ENCODE data around the gene SFXN5.

The SFXN5 gene

DNA sequence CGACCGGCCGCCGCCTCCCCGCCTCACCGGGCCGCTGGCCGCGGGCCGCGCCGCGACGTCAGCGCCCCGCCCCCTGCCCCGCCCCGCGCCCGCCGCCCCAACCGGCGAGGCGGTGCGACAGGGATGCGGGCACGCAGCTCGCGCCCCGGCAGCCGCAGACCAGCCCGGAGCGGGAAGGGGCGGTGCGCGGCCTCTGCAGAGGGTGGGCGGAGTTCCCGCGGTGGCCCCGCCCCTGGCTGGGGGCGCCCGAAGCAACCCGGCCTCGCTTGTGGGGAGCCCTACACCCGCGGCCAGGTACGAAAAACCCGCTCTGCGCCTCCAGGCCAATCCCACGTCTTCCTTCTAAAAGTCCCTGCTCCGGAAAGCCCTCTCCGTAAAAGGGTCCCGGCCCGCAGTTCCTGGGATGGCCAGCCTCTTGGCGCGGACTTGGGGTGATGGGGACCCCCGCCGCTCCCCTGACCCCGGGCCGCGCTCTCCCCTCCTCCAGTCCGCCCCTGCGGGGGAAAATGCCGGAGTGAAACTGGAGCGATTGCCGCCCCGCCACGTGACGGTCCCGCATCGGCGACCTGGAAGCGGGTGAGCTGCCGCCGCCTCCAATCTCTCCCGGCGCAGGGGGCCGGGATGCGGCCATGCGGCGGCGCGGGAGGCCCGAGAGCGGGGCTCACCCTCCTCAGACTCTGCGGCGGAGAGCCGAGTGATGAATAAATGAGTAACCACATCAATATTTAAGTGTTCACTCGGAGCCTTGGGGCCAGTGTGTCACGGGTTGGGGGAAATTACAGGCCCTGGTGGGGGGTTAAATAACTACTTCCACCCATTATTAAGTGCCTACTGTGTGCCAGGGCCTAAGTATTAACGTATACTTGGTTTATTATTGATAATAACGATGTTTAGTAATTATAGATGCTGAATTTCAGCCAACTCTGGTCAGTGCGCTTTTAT is 41.7 kb upstream of the SFXN5 start, which contains the start of gene RAB11FIP5:
TSS of gene RAB11FIP5 (minus strand) at position 36 of the 942 bp plus-strand sequence. CDS start 171 bp downstream, outside the sequence.
- TF ChIP-seq, protein P1, sequence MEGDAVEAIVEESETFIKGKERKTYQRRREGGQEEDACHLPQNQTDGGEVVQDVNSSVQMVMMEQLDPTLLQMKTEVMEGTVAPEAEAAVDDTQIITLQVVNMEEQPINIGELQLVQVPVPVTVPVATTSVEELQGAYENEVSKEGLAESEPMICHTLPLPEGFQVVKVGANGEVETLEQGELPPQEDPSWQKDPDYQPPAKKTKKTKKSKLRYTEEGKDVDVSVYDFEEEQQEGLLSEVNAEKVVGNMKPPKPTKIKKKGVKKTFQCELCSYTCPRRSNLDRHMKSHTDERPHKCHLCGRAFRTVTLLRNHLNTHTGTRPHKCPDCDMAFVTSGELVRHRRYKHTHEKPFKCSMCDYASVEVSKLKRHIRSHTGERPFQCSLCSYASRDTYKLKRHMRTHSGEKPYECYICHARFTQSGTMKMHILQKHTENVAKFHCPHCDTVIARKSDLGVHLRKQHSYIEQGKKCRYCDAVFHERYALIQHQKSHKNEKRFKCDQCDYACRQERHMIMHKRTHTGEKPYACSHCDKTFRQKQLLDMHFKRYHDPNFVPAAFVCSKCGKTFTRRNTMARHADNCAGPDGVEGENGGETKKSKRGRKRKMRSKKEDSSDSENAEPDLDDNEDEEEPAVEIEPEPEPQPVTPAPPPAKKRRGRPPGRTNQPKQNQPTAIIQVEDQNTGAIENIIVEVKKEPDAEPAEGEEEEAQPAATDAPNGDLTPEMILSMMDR (IDR thresholded peaks at IDR 0.05; ENCODE audit: poor library complexity, severe bottlenecking) = peak; percentile 4
- peak within 1 kb of the TSS; percentile 86 for H3K4me3 ChIP-seq (ENCODE audit: severe bottlenecking)
- H3K27ac ChIP-seq (ENCODE audit: poor library complexity, severe bottlenecking) = peak within 1 kb of the TSS; percentile 82
- H3K4me1 ChIP-seq (ENCODE audit: insufficient read depth, poor library complexity, severe bottlenecking) = peaks cover 5% of the 10 kb centered on the region
- no peaks in the 10 kb centered on the region for H3K27me3 ChIP-seq (ENCODE audit: insufficient read depth, poor library complexity, severe bottlenecking)
- no peaks in the 10 kb centered on the region for H3K9me3 ChIP-seq (ENCODE audit: severe bottlenecking)
- H3K36me3 ChIP-seq (ENCODE audit: low read depth) = no peaks in the 10 kb centered on the region
- ATAC-seq (ENCODE audit: low read depth) (peak; percentile 72), DNase-seq (ENCODE audit: low spot score) (peak; percentile 75)

DNA sequence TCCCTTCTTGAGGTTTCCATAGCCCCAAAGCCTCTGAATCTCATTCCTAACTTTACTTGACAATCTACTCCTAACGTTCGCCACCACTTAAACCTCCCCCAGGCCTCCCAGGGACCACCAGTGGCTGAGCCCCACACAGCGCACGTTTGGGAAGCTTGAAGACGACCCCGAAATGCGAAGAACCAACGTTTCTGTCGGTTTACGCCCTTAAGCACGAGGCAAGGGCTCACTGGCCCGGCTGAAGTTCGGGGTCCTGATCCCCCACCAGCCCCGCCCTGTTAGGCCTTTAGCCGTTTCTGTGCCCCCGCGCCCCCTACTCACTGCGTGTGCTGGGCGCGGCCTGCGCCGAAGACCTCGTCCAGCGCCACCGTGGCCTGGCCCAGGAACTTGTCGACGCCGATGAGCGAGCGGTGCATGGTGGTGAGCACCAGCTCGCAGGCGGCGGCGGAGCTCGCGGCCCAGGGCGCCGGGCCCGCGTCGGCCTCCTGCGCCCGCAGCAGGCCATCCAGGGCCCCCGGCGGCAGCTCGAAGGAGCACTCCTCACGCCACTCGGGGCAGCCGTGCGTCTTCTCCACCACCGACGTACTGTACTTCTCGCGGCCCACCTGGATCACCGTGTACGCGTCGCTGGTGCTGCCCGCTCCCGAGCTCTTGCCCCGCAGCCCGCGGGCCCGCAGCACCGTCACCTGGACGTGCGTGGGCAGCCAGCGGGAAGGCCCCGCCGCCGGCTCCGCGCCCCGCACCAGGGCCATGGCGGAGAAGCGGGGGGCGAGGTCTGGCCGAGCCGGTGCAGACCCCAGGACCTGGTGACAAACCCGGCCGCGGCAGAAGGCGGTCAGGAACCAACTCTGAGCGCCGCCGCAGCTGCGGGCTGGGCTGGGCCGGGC is 40.8 kb upstream of the SFXN5 start:
- DNase-seq (ENCODE audit: low spot score) (no peak), ATAC-seq (ENCODE audit: low read depth) (peak; percentile 24; the same call in 2 of the 3 replicates)

DNA sequence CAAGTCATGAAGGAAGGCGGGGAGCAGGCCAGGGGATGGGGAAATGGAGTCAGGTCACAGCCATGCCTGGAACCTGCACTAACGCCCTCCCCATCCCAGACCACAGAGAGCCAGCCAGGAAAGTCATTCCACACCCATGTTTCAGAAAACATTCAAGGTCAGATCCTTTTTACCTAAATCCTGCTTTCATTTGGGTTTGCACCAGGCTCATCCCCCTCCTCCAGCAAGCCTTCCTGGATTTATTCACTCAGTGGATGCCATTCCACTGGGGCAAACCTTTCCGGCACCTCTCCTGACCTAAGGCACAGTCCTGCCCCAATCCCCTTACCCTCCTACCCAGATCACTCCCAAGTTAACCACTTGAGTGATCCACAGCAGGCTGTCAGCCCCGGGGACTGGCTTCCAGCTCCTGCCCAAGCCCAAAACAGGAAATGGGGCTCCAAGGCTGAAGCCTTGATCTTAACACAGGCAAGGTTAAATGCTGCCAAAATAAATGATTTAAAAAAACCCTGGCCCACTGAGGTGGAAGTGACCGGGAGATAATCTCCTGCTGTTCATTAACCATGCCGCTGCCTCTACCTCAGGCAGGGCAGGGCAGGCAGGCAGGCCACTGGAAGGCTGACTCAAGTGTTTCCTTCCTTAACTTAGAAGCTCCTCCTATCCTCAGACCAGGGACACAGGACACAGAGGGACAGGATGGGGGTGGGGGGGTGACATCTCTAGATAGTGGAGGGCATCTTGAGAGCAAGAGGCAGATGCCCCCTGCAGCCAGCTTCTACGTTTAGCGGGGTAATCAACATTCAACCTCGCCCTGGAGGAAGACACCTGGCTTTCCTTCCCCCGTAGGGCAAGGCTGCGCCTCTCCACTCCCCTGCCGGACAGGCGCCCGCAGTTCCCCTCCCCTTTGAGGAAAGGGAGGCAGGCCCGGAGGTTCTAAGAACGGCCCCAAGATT is 39.8 kb upstream of the SFXN5 start:
- Histone ChIP-seq H3K27me3 (ENCODE audit: insufficient read depth, poor library complexity, severe bottlenecking) (no peaks in the 10 kb centered on the region), H3K36me3 (ENCODE audit: low read depth) (no peaks in the 10 kb centered on the region), H3K4me3 (ENCODE audit: severe bottlenecking) (peak overlapping the region; percentile 86), H3K27ac (ENCODE audit: poor library complexity, severe bottlenecking) (peak overlapping the region; percentile 82), H3K9me3 (ENCODE audit: severe bottlenecking) (no peaks in the 10 kb centered on the region), H3K4me1 (ENCODE audit: insufficient read depth, poor library complexity, severe bottlenecking) (peaks cover 9% of the 10 kb centered on the region)
- ATAC-seq (ENCODE audit: low read depth) (peak; percentile 69), DNase-seq (ENCODE audit: low spot score) (no peak)
- TF ChIP-seq, protein P1 (IDR thresholded peaks at IDR 0.05; ENCODE audit: poor library complexity, severe bottlenecking) = no peak

More for the DNA sequence above, 40.8 kb upstream of the SFXN5 start:
- H3K4me3 ChIP-seq (ENCODE audit: severe bottlenecking) = peak overlapping the region; percentile 86
- H3K36me3 ChIP-seq (ENCODE audit: low read depth) = no peaks in the 10 kb centered on the region
- H3K4me1 ChIP-seq (ENCODE audit: insufficient read depth, poor library complexity, severe bottlenecking) = peaks cover 9% of the 10 kb centered on the region
- no peaks in the 10 kb centered on the region for H3K27me3 ChIP-seq (ENCODE audit: insufficient read depth, poor library complexity, severe bottlenecking)
- H3K27ac ChIP-seq (ENCODE audit: poor library complexity, severe bottlenecking) = peak overlapping the region; percentile 82
- TF ChIP-seq, protein P1 (IDR thresholded peaks at IDR 0.05; ENCODE audit: poor library complexity, severe bottlenecking) = no peak
- no peaks in the 10 kb centered on the region for H3K9me3 ChIP-seq (ENCODE audit: severe bottlenecking)

DNA sequence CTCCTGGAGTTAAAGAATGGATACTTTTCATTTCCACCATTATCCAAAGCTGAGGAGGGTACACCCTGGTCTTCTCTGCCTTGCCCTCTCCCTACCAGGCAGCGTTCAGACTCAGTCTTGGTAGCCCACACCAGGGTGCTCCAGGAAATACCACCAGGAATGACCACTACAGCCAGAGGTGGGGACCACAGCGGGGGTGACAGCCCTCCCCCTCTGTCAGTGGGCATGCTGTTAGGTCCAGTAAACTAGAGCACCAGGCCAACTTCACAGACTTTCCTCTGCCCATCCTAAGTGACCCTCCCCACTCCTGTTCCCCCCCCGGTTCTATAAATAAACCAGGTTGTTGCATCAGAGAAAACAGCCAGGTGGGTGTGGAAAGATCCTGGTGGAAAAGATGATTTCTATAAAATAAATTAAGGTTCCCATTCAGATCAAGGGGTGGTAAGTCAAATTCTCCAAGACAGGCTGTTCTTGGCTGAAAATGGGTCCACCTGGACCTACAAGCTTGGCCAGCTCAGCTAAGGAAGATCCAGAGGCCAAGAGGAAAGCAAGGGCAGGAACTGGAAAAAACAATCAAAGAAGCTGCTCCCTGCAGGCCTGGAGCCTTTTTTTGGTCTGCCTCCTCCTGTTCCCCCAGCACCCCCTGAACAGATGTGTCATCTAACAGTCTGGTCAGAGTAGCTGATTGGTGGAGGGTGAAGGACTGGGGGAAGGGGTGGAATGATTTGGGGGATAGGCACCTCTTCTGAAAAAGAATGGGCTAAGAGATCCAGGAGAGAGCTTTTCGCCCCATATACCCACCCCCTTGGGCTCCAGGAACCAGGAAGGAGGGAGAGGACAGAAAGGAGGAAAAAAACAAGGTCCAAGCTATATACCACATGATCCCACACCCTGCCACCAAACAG is 38.9 kb upstream of the SFXN5 start:
- H3K36me3 ChIP-seq (ENCODE audit: low read depth) = no peaks in the 10 kb centered on the region
- peaks cover 9% of the 10 kb centered on the region for H3K4me1 ChIP-seq (ENCODE audit: insufficient read depth, poor library complexity, severe bottlenecking)
- TF ChIP-seq, protein P1 (IDR thresholded peaks at IDR 0.05; ENCODE audit: poor library complexity, severe bottlenecking) = no peak
- H3K27ac ChIP-seq (ENCODE audit: poor library complexity, severe bottlenecking) = peak overlapping the region; percentile 82
- no peaks in the 10 kb centered on the region for H3K27me3 ChIP-seq (ENCODE audit: insufficient read depth, poor library complexity, severe bottlenecking)
- ATAC-seq (ENCODE audit: low read depth) = no peak
- DNase-seq (ENCODE audit: low spot score) = no peak
- no peaks in the 10 kb centered on the region for H3K9me3 ChIP-seq (ENCODE audit: severe bottlenecking)
- peak overlapping the region; percentile 86 for H3K4me3 ChIP-seq (ENCODE audit: severe bottlenecking)
